Stimulated activated CD4-positive, alpha-beta T cell treated with anti-CD3 and anti-CD28 coated beads, Interleukin-4, amount 100 ng/mL, for 4 hours (primary cell): ENCODE data around the gene ELP5.

ENCODE experiments used
- DNase-seq, 2 experiments: peaks; one replicate each; pipeline ENCODE4 v3.0.0-alpha.2; 2020

ELP5 gene, protein sequence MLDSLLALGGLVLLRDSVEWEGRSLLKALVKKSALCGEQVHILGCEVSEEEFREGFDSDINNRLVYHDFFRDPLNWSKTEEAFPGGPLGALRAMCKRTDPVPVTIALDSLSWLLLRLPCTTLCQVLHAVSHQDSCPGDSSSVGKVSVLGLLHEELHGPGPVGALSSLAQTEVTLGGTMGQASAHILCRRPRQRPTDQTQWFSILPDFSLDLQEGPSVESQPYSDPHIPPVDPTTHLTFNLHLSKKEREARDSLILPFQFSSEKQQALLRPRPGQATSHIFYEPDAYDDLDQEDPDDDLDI

DNA sequence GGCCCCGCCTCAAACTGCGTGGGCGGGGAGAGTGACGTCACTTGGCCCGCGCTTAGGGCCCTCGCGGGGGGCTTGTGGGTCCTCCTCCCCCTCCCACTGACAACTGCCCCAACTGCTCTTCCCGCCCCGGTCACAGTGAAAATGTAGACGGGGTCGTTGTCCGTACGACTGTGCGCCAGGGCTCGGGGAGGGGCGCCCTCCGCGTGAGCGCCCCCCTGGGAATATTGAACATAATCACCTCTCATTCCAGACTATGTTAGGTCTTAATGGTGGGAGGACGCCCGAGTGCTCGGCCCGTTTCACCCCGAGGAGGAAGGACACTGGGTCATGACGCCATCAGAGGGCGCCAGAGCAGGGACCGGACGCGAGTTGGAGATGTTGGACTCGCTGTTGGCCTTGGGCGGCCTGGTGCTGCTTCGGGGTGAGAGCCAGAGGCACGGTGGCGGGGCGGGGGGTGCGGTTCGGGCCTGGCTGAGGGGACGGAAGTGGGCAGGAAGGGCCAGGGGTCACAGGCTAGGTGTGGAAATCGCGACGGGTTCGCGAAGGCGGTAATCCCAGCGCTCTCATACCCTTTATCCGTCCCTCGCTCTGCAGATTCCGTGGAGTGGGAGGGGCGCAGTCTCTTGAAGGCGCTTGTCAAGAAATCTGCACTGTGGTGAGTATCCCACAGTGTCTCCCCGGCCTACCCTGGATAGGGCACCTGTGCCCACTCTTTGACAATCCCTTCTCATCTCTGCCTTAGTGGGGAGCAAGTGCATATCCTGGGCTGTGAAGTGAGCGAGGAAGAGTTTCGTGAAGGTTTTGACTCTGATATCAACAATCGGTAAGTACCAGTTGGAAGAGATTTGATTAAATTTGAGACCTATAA, at the start of gene ELP5:
ELP5 (plus strand) TSS at position 40 of the 868 bp plus-strand sequence; CDS start at position 376, 336 bp downstream.
- peak; percentile 78 to 81 for DNase-seq

DNA sequence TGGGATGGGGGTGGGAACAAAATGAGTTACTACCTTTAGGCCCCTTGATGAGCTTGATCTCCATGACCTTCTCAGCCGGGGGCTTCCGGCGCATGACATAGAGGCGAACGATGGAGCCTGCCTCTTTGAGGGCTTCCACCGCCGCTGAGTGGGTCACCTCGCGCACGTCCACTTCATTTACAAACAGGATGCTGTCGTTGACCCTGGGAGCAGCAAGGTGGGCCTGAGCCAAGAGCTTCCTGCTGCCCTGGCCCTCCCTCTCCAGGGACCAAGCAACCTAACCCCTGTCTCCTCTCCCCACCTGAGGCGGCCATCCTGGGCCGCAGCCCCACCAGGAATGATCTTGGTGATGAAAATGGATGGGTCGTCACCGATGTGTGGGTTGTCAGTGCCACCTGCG, 48.6 kb upstream of the ELP5 start:
- no peak for DNase-seq

DNA sequence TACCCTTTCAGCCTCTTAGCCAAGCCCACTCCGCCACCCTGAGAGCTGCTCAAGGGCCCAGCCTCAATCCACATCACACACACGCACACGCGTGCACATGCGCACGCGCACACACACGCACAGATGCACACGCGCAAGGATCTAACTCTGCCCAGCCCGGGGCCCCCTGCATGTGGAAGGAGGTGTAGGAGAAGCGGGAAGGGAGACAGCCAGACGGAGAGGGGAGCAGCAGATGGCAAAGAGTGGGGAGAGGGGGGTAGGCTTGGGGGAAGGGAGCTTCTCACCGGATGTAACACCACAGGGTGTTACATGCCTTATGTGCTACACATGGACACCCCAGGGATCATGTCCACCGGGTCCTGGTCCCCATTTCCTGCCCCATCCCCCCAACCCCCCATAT, 47.7 kb upstream of the ELP5 start:
- no peak for DNase-seq

DNA sequence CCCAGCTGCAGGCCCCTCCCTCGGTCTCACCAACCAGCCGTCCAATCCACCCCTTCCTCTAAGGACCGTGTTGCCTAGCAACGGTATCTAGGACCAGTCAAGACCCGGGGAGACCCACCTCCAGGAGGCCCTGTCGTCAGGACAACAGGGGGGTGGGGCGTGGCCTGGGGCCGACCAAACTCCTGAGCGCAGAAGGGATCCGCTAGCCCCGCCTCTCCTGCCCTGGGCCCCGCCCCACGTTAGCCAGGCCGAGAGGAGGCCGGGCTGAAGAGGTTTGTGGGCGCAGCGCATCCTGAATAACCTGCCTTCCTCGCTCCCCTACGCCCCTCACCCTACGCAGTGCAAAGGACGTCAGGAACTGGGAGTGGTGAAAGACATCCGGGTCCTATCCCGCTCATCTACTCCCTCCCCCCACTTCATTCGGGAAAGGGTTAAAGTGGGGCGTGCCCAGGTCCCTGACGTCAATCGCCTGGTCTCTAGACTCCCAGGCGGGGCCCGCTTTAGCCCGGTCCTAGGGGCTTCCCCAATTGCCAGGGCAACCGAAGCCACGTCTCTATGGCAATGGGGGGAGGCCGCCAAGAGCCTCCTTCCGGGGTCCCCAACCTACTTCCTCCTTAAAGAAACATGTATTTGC, 47.1 kb upstream of the ELP5 start:
- peak; percentile 86 to 90 for DNase-seq

DNA sequence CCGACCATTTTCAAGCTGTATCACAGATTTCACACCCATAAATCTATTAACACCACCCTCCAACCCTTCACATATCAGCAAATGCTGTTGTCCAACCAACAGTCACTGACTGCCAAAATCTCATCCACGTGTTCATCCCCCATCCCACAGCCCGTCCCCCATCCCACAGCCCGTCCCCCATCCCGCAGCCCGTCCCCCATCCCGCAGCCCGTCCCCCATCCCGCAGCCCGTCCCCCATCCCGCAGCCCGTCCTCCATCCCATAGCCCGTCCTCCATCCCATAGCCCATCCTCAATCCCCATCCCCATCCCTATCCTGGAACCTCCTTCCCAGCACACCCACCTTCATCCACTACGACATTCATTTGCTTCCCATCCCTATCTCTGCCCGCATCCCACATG, 46.5 kb upstream of the ELP5 start:
- no peak for DNase-seq

DNA sequence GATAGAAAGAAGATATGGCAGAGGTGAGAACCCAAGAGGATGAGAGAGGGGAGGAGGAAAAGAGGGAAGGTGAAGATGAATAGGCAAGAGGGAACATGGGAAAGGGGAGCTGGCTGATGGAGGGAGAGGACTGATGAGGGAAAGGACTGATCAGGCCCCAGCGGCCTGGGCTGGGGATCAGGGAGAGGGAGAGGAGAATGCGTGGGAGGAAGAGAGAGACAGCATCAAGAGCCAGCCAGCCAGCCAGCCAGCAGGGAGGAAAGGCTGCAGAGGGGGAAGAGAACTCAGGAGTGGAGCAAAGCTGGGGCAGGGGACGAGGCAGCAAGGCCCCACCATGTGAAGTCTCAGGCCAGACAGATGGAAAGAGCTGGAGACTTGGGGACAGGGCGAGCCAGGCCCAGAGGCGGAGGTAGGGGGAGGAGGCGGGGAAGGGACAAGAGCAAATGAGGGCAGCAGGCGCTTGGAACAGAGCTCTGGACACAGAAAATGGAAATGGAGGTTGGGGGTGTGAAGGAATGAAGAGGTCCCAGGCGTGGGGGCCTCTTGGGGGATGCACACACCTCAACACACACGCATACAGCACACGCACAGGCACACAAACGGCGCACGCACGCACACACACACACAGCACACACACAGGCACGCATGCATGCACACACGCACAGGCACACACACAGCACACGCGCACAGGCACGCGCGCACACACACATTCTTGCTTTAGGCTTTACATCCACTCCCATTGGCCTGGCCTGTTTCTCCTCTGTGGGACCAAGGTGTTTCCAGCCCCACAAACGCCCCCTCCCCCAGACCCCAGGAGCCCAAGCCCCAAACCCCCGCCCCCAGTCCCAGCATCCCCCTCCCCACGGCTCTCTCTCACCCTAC, 44.7 kb upstream of the ELP5 start:
- DNase-seq = no peak

DNA sequence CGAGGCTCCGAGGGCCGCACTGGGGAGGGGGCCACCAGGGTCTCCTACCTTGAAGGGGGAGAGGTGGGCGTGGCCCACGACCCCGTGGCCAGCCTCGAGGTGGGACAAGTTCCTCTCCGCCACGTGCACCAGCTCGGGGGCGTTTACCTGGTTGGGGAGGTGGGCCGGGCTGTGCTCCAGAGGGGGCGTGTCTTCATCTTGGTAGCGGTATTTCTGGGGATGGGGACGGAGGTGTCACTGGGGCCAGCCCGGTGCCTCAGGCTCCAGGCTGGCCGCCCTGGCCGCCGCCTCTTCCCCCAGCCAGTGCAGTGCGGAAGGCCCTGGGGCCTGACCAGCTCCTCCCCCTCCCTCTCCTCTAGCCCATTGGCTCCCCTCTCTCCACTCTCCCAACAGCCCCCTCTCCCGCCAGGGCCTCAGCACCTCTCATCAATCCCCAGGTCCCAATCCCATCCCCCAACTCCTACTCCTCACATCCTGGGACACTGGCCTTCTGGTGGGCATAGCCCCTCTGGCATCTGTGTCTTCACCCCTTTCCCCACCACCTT, 43.9 kb upstream of the ELP5 start:
- no peak for DNase-seq

DNA sequence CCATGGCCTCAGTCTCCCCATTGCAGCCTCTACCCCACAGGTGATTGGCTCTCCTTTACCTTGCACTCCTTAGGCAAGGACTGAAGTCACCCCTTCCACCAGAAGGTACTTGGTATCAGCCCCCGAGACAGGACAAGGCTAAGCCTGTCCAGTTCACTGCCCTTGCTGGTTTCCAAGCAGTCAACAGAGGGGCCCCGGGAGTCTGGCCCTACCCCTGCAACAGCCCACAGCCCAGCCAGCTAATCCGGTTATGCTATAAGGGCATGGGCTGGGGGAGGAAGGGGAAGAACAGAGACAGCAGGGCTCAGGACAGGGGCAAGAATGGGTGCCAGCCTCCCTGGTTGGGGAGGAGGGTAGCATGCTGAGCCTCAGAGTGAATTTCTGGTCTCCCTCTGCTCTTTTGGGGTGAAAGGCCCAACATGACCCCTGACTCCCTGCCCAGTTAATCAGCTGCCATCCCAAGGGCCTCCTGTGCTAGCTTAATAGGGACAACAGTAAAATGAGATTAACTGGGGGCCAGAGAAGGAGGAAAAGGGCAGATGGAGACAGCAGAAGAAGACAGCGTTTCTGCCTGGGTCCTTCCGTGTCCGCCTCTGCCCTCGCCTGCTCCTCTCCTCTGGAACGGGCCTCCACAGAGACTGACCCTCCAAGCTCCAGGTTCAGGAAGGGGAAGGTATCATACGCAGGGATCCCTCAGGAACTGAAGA, 43.1 kb upstream of the ELP5 start:
- DNase-seq = no peak

DNA sequence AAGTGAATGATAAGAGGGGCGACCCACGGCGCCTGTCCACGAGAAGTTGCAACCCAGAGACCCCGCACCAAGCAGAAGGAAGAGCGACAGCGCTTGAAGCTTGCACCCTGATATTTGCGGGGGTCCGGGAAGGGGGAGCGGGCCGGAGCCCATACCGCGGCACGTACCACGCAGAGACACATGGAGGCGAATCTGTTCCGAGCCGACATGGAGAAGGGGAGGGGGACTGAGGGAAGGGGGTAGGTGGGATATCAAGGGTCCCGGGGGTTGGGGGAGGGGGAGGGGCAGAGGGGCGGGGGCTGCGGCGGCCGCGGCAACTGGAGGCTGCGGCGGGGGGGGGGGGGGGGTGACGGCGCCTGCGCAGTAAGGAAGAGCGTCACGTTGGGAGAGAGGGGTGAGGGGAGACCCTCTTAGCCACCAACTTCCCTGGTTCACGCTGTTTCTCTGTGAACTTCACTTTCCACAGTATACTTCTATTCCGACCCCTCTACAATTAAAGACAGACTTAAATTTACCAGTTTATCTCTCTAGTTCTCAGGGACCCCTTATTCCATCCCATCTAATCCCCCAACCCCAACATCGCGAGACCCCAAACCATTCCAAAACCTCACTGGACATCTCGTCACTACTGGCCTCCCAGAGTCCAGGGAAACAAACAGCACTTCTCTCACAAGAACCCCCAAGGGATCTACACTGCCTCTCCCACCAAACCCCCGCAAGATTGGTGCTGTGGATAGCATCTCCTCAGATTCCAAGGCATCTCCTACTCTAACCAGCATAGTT, 40.3 kb upstream of the ELP5 start:
- DNase-seq = no peak

DNA sequence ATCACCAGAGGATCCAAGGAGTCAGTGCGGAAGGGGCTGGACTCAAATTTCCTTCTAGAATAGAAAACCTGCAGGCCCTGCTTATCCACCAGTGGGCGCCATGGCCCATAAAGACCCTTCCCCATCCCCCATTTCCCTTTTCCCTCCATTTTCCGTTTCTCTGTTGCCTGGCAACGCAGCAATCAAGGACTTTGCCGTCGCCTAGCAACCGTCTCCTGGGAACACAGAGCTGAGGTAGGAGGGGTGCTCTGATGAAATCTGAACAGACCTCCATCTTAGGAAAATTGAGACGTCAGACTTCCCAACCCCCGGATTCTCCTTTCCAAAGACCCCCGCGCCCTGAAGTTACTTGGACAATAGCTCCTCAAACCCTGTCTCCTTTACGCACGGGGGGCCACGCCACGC, 38.1 kb upstream of the ELP5 start:
- no peak for DNase-seq

DNA sequence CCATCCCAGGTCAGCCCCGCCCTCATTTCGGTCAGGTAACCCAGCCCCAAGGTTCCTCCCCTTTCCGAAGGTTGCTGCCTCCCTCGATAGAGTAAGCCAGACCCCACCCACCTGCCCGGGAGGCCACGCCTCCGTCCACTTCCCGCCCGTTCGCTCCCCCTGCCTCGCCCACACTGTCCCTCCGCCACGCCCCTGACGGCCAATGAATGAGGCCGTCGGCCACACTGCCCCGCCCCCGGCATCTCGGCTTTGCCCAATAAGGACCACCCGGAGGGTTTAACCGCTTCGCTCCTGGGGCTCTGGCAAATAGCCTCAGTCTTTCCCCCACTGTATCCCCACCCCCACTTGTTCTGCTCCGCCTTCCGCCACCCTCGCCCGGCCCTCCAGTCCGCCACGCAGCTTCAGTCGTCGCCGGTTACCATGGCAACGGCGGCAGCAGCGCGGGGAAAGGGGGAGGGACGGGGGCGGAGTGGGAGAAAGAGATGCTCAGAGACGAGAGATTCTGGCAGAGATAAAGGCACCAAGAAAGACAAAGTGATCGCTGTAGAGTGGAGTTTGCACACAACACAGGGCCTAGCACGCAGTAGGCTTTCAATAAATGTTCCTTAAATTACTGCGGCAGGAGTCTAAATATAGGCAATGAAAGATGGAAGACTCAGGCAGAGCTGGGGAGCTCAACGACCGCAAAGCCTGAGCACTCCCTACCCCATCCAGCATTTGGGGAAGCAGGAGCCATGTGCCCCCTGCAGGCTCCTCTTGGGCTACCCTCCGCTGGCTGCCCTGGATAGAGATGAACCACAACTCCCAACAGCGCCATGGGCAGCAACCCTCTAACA, 37.5 kb upstream of the ELP5 start:
- peak; percentile 99 for DNase-seq

DNA sequence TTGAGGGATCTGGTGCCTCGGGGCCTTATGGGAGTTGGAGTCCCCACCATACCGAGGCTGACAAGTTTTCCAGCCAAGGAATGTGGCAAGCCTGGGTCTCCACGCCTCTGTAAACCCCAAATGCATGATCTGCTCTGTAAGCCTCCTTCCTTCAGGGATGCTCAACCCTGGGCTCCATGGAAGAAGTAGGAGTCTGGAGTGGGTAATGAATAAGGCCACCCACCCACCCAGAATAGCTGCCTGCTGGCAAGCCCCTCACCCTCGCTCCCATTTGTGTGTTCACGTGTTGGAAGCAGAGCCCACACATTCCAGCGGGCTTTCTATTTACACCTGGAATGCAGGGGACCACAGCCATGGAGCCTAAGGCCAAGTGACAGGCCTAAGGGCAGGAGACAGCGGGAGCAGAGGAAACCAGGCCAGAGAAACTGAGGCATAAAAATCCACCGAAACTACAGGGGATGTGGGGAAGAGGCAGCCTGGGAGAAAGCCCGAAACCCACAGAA, 36.8 kb upstream of the ELP5 start:
- no peak for DNase-seq

DNA sequence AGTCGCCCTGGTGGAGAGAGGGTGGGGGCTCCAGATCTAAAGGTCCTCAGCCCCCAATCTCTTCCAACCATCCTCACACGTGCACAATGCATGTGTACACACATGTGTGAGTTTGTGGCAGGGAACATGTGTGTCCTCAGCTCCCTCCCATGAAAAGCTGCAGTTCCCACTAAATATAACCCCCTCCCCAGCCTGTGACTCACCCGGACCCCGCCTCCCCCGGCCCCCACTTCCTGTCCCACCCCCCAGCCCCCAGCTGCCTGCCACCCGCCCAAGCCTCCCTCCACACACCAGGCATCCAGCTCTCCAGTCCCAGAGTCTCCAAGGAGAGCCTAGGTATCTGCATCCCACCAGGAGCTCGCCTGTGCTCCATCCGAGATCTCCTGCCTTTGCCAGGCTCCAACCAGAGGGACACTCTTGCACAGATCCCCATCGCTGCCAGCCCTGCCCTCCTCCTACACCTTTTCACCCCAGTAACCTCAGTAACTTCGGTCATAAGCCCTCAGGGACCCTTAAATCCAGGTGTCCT, 36.3 kb upstream of the ELP5 start:
- peak in 1 of 2 experiments; percentile 30 for DNase-seq

DNA sequence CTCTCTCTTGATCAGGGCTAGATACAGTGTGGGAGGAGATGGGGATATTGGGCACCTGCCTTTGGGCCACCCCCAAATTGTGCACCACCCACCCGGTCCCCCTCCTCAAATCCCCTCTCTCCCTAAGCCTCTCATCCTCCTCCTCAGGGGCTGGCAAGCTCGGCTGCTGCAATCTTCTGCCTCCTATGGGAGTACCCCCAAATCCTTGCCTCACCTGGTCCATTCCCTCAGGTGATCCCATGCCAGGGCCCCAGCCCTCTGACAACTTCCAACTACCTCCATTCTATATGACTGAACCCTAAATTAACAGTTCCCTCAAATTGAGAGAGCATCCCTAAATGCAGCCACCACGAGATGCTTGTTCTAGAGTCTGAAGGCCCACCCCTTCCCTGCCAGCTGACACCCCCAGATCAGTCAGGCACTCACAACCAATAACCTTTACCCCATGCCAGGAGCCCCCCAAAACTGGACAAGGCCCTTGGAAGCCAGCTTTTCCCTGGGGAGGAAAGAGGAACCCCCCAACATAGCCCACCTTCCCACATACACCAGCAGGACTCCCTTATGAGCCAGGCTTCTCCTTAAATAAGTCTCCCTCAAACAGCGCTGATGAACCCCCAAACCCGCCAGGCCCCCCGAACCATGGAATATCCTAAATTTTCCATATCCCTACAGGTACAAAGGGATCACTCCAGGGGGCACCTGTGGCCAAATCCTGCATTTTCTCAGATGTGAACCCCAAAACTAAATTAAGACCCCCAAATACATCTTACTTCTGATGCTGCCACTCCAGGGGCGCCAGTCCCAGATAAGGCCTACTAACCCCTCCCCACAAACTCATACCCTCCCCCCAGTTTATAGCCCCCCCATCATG, 35.5 kb upstream of the ELP5 start:
- DNase-seq = no peak

DNA sequence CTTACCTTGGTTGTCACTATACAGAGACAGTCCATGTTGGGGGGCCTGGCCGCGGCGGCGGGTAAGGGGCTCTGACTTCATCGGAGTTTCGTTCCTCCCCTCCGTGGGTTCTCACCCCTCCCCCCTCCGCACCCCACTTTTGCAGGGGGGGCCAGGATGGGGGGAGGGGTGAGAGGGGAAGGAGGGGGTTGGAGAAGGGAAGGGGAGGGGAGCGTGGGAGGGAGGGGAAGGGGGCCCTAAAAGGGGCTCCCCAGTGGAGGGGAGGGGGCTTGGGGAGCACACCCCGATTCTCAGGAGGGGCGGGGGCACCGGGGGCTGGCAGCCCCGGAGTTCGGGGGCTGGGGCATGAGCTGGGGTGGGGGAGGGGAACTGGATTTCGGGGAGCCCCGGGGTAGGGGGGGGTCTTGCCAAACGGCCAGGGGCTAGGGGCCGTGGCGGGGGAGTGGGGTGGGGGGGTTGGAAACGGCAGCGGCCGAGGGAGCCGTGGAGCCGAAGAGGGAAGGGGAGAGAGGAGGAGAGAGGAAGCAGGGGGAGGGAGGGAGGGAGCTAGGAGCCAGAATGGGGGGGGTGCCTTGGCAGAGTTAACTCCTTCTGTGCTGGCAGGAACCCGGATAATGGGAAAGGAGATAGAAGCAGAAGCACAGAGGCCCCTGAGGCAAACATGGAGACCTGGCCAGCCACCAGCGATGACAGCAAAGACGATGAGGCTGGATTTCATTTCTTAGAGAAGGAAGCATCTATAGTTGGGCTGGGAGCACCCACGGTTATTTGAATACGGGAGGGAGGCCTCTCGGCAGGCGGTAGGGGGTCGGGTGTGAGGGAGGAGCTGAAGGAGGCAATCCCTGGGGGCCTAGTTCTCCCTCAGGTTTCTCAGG, 34.7 kb upstream of the ELP5 start:
- DNase-seq = no peak

DNA sequence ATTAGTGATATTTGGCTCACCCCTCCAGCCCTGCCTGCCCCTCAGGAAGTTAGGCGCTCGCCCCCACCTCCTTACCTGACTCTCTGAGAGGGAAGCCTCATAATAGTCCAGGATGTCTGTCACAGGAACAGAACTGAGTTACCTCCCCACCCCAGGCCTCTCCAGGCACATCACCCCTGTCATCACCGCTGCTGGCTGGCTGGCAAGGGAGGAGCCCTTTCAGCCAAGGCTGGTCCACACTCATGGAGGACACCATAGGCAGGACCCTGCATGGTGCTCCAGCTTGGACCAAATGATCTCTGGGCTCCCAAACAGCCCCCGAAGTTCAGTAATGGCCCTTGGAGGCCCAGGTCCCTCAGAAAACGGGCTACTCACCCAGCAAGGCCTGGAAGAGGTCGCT, 33.8 kb upstream of the ELP5 start:
- DNase-seq = no peak

DNA sequence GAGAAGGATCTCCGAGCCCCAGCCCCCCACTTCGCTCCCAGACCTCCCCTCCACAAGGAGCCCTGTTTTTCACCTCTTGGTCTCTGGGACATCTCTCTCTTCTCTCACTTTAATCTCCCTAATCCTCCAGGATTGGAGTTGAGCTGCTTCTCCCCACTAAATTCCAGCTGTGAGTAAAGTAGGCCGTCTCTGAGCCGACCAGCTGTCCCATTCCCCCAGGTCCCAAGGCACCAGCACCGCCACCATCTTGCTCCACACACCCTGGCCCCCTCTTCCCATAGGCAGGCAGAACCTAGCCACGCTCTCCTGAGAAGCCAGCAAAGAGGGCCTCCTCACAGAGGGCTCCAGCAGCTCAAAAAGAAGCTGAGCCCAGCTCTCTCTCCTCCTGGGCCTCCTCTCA, 33.3 kb upstream of the ELP5 start:
- no peak for DNase-seq
